ENCODE results near the gene ABCC10.

DNA sequence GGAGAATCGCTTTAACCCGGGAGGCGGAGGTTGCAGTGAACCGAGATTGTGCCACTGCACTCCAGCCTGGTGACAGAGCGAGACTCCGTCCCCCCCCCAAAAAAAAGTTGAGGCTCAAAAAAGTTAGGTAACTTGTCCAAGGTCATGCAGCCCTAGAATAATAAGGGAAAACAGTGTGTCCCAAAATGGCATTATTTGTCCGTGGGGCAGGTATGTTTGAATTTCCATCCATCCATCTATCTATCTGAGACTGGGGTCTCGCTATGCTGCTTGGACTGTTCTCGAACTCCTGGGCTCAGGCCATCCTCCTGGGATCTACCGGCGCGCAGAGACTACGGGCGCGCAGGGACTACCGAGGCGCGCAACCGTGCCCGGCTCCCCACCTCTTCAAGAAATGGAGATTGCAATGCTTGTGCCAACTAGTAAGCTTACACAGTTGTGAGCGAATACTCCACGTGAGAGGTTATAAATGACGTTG is 374 bp upstream of the ABCC10 start:
- TF ChIP-seq, protein P1, sequence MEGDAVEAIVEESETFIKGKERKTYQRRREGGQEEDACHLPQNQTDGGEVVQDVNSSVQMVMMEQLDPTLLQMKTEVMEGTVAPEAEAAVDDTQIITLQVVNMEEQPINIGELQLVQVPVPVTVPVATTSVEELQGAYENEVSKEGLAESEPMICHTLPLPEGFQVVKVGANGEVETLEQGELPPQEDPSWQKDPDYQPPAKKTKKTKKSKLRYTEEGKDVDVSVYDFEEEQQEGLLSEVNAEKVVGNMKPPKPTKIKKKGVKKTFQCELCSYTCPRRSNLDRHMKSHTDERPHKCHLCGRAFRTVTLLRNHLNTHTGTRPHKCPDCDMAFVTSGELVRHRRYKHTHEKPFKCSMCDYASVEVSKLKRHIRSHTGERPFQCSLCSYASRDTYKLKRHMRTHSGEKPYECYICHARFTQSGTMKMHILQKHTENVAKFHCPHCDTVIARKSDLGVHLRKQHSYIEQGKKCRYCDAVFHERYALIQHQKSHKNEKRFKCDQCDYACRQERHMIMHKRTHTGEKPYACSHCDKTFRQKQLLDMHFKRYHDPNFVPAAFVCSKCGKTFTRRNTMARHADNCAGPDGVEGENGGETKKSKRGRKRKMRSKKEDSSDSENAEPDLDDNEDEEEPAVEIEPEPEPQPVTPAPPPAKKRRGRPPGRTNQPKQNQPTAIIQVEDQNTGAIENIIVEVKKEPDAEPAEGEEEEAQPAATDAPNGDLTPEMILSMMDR (IDR thresholded peaks at IDR 0.05; ENCODE audit: poor library complexity, severe bottlenecking), result no peak
- TF ChIP-seq EZH2 (IDR thresholded peaks at IDR 0.05; ENCODE audit: borderline replicate concordance, insufficient read depth, low read length, poor library complexity, severe bottlenecking), result no peak
- TF ChIP-seq, protein P2, sequence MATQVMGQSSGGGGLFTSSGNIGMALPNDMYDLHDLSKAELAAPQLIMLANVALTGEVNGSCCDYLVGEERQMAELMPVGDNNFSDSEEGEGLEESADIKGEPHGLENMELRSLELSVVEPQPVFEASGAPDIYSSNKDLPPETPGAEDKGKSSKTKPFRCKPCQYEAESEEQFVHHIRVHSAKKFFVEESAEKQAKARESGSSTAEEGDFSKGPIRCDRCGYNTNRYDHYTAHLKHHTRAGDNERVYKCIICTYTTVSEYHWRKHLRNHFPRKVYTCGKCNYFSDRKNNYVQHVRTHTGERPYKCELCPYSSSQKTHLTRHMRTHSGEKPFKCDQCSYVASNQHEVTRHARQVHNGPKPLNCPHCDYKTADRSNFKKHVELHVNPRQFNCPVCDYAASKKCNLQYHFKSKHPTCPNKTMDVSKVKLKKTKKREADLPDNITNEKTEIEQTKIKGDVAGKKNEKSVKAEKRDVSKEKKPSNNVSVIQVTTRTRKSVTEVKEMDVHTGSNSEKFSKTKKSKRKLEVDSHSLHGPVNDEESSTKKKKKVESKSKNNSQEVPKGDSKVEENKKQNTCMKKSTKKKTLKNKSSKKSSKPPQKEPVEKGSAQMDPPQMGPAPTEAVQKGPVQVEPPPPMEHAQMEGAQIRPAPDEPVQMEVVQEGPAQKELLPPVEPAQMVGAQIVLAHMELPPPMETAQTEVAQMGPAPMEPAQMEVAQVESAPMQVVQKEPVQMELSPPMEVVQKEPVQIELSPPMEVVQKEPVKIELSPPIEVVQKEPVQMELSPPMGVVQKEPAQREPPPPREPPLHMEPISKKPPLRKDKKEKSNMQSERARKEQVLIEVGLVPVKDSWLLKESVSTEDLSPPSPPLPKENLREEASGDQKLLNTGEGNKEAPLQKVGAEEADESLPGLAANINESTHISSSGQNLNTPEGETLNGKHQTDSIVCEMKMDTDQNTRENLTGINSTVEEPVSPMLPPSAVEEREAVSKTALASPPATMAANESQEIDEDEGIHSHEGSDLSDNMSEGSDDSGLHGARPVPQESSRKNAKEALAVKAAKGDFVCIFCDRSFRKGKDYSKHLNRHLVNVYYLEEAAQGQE (IDR thresholded peaks at IDR 0.05; ENCODE audit: borderline replicate concordance), result peak; percentile 29
- TF ChIP-seq POLR2AphosphoS5 (IDR thresholded peaks at IDR 0.05), result no peak

Data from neural cell (in vitro differentiated cells).